A673 (cell line): ENCODE results near the gene CASD1.

Source experiments
- EZH2 ChIP-seq: fragments of 200-600 bp; sonication (generic); IDR thresholded peaks from 2 replicates; pipeline ENCODE4 v1.6.1; 2017; ENCODE audit warnings: borderline replicate concordance, low read depth, mild to moderate bottlenecking, mixed read lengths, antibody characterized with exemption, low read length; ENCODE audit not compliant: poor library complexity, severe bottlenecking
- TF ChIP-seq, protein P1 (sequence below): fragments of 300-800, 200-600 bp; sonication (generic); conservative IDR thresholded peaks from 2 replicates; pipeline ENCODE4 v1.5.1; 2017; ENCODE audit warnings: low read depth, mild to moderate bottlenecking, antibody characterized with exemption, low read length, moderate library complexity, mixed read lengths

DNA sequence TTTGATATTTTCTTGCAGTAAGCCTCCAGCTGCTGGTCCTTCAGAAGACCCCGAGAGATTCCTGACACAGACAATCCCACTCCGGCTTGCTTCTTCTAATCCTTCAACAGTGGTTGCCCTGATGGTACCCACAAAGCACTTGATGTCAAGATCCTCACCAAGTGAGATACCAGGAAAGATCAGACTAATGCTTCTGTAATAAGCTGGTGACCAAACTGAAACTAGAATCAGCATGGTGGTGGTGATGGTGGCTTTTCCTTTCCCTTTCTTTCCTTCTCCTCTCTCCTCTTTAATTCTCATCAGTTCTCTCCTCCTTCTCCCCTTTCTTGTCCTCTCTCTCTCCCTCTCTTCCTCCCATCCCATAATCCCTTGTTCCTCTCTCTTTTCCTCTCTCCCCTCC, 25.8 kb upstream of the CASD1 start:
- TF ChIP-seq, protein P1, sequence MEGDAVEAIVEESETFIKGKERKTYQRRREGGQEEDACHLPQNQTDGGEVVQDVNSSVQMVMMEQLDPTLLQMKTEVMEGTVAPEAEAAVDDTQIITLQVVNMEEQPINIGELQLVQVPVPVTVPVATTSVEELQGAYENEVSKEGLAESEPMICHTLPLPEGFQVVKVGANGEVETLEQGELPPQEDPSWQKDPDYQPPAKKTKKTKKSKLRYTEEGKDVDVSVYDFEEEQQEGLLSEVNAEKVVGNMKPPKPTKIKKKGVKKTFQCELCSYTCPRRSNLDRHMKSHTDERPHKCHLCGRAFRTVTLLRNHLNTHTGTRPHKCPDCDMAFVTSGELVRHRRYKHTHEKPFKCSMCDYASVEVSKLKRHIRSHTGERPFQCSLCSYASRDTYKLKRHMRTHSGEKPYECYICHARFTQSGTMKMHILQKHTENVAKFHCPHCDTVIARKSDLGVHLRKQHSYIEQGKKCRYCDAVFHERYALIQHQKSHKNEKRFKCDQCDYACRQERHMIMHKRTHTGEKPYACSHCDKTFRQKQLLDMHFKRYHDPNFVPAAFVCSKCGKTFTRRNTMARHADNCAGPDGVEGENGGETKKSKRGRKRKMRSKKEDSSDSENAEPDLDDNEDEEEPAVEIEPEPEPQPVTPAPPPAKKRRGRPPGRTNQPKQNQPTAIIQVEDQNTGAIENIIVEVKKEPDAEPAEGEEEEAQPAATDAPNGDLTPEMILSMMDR = no peak
- TF ChIP-seq EZH2 = no peak
